GM12864 (cell line): ENCODE results near the gene SLC43A1.

ENCODE experiments used
- DNase-seq: peaks from one replicate; pipeline ENCODE4 v3.0.0-alpha.2; 2011; ENCODE audit warnings: low read depth
- H3K4me3 ChIP-seq: 2 replicates; pipeline ENCODE4 v1.5.1; 2011; ENCODE audit warnings: mild to moderate bottlenecking, low read depth, low read length, control low read depth
- CTCF ChIP-seq: IDR thresholded peaks from 2 replicates; pipeline ENCODE4 v1.5.1; 2011; ENCODE audit warnings: low read depth, mild to moderate bottlenecking, moderate library complexity, low read length, control low read depth, inconsistent platforms; ENCODE audit errors: missing control alignments

The SLC43A1 gene

GRCh38 chr11:57467508-57468157 lies 47.9 kb downstream of the SLC43A1 start:
- no peak for TF ChIP-seq CTCF
- no peak overlapping the region for H3K4me3 ChIP-seq

GRCh38 chr11:57466680-57467079 lies 48.8 kb downstream of the SLC43A1 start:
- H3K4me3 ChIP-seq = no peak overlapping the region
- no peak for DNase-seq
- TF ChIP-seq CTCF = no peak

More at GRCh38 chr11:57467508-57468157, 47.9 kb downstream of the SLC43A1 start:
- DNase-seq = no peak

GRCh38 chr11:57464539-57465181 lies 50.8 kb downstream of the SLC43A1 start:
- DNase-seq = no peak
- no peak overlapping the region for H3K4me3 ChIP-seq
- TF ChIP-seq CTCF = no peak

GRCh38 chr11:57463671-57464538 lies 51.6 kb downstream of the SLC43A1 start:
- DNase-seq = no peak
- H3K4me3 ChIP-seq = no peak overlapping the region
- TF ChIP-seq CTCF = no peak

- no peak for TF ChIP-seq CTCF
- no peak overlapping the region for H3K4me3 ChIP-seq
- no peak for DNase-seq
Measured at GRCh38 chr11:57462597-57462996, 52.9 kb downstream of the SLC43A1 start.

GRCh38 chr11:57461841-57462489 lies 53.5 kb downstream of the SLC43A1 start:
- H3K4me3 ChIP-seq = no peak overlapping the region
- DNase-seq = no peak
- TF ChIP-seq CTCF = no peak
